Suprapubic skin (tissue), 4 donors: Measurements from ENCODE around the gene CEP112.

ENCODE experiments used
- CTCF ChIP-seq, 2 donors: fragments of 200-600 bp in 1 of 2; fragments of 450-650 bp in 1 of 2; sonication (generic) in 1 of 2; IDR thresholded peaks; one replicate each; pipeline ENCODE4 v1.5.1; 2016 to 2019; ENCODE audit warnings: antibody characterized with exemption in 2 of 2, mild to moderate bottlenecking in 1 of 2, moderate library complexity in 1 of 2
- EP300 ChIP-seq: sonication (generic); formaldehyde crosslinking; IDR thresholded peaks from one replicate; pipeline ENCODE4 v1.6.1; 2017; ENCODE audit warnings: antibody characterized with exemption
- POLR2A ChIP-seq, 2 donors: fragments of 450-650 bp; IDR thresholded peaks; one replicate each; pipeline ENCODE4 v1.6.1; 2017; ENCODE audit warnings: antibody characterized with exemption in 2 of 2, mild to moderate bottlenecking in 2 of 2, moderate library complexity in 2 of 2
- POLR2AphosphoS5 ChIP-seq, 3 donors: sonication (generic); formaldehyde crosslinking; IDR thresholded peaks; one replicate each; pipeline ENCODE4 v1.6.1; 2017; ENCODE audit warnings: antibody characterized with exemption in 3 of 3

- TF ChIP-seq CTCF (IDR thresholded peaks at IDR 0.05) (no peak), POLR2AphosphoS5 (IDR thresholded peaks at IDR 0.05) (no peak), POLR2A (IDR thresholded peaks at IDR 0.05) (no peak), EP300 (no peak)
These were observed 361.6 kb downstream of the CEP112 start for GRCh38 chr17:65830356-65830755.
